Measurements from ENCODE around the gene POLR1D.
"Not testable (repeated sequence)": the region's sequence is repeated elsewhere in the genome, so short reads cannot be mapped to it uniquely, and the experiment has no call there.

The POLR1D gene

DNA sequence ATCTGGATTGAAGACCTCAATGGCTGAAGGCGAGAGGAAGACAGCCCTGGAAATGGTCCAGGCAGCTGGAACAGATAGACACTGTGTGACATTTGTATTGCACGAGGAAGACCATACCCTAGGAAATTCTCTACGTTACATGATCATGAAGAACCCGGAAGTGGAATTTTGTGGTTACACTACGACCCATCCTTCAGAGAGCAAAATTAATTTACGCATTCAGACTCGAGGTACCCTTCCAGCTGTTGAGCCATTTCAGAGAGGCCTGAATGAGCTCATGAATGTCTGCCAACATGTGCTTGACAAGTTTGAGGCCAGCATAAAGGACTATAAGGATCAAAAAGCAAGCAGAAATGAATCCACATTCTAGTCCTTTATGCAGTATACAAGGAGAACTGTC, 1.2 kb downstream of the POLR1D start:
- Histone ChIP-seq H3K9ac (no peak overlapping the region), H3K27me3 (ENCODE audit: control insufficient read depth, insufficient read depth, low read length) (no peaks in the 10 kb centered on the region), H3K9me3 (ENCODE audit: control insufficient read depth, low read length) (no peaks in the 10 kb centered on the region), H2AFZ (no peak overlapping the region), H3K4me2 (ENCODE audit: low read length) (no peak overlapping the region), H3K36me3 (ENCODE audit: control insufficient read depth, insufficient read depth, low read length) (no peaks in the 10 kb centered on the region), H3K4me3 (ENCODE audit: low read depth, low read length) (no peak overlapping the region), H3K79me2 (peaks cover 5% of the 10 kb centered on the region), H3K4me1 (peaks cover 3% of the 10 kb centered on the region), H3K27ac (no peak overlapping the region)
- TF ChIP-seq, protein P1, sequence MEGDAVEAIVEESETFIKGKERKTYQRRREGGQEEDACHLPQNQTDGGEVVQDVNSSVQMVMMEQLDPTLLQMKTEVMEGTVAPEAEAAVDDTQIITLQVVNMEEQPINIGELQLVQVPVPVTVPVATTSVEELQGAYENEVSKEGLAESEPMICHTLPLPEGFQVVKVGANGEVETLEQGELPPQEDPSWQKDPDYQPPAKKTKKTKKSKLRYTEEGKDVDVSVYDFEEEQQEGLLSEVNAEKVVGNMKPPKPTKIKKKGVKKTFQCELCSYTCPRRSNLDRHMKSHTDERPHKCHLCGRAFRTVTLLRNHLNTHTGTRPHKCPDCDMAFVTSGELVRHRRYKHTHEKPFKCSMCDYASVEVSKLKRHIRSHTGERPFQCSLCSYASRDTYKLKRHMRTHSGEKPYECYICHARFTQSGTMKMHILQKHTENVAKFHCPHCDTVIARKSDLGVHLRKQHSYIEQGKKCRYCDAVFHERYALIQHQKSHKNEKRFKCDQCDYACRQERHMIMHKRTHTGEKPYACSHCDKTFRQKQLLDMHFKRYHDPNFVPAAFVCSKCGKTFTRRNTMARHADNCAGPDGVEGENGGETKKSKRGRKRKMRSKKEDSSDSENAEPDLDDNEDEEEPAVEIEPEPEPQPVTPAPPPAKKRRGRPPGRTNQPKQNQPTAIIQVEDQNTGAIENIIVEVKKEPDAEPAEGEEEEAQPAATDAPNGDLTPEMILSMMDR (IDR thresholded peaks at IDR 0.05) = no peak

DNA sequence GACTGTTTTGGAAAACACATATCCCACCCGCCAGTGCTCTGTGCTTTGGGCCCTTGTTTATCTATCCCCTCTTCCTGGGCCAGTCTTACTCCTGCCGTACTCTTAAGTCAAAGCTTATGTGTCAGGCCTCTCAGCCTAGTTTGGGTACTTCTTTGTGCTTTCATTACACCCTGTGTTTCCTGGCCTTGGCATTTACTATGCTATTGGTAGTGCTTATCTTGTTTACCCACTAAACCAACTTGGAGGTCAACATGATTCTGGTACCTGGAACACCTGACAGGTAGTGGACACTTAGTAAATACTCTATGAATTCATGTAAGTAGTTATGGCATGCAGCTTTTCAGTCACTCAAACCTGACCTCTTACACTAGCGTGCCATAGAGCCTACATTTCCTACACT, 2.4 kb downstream of the POLR1D start:
- no peaks in the 10 kb centered on the region for H3K4me1 ChIP-seq
- H3K9ac ChIP-seq = no peak overlapping the region
- TF ChIP-seq, protein P1 (IDR thresholded peaks at IDR 0.05) = no peak
- H3K9me3 ChIP-seq (ENCODE audit: control insufficient read depth, low read length) = no peaks in the 10 kb centered on the region
- no peak overlapping the region for H3K27ac ChIP-seq
- H2AFZ ChIP-seq = no peak overlapping the region
- H3K27me3 ChIP-seq (ENCODE audit: control insufficient read depth, insufficient read depth, low read length) = no peaks in the 10 kb centered on the region
- no peak overlapping the region for H3K4me3 ChIP-seq (ENCODE audit: low read depth, low read length)
- no peak overlapping the region for H3K4me2 ChIP-seq (ENCODE audit: low read length)
- no peaks in the 10 kb centered on the region for H3K79me2 ChIP-seq
- no peaks in the 10 kb centered on the region for H3K36me3 ChIP-seq (ENCODE audit: control insufficient read depth, insufficient read depth, low read length)

DNA sequence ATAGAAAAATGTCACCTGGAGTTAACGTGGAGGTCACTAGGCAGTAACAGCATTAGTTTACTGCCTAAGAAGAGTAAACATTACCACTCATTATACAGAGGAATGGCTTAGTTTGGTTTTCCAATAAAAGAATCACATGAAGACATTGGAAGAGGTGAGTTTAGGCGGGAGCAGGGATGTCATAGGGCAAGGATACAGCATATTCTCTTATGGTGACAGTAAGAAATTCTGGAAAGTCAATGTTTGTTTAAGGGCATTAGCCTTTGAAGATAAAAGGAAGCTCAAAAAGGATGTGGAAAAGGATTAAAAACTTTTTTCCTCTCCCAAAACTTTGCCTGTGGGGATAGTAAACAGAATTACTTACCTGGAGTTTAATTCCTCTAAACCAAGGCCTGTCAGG, 4.1 kb downstream of the POLR1D start:
- H3K27ac ChIP-seq = no peak overlapping the region
- H3K4me2 ChIP-seq (ENCODE audit: low read length) = no peak overlapping the region
- TF ChIP-seq, protein P1 (IDR thresholded peaks at IDR 0.05) = no peak
- no peaks in the 10 kb centered on the region for H3K9me3 ChIP-seq (ENCODE audit: control insufficient read depth, low read length)
- H3K27me3 ChIP-seq (ENCODE audit: control insufficient read depth, insufficient read depth, low read length) = no peaks in the 10 kb centered on the region
- H2AFZ ChIP-seq = no peak overlapping the region
- H3K9ac ChIP-seq = no peak overlapping the region
- H3K79me2 ChIP-seq = no peaks in the 10 kb centered on the region
- H3K4me3 ChIP-seq (ENCODE audit: low read depth, low read length) = no peak overlapping the region
- H3K4me1 ChIP-seq = no peaks in the 10 kb centered on the region
- no peaks in the 10 kb centered on the region for H3K36me3 ChIP-seq (ENCODE audit: control insufficient read depth, insufficient read depth, low read length)

DNA sequence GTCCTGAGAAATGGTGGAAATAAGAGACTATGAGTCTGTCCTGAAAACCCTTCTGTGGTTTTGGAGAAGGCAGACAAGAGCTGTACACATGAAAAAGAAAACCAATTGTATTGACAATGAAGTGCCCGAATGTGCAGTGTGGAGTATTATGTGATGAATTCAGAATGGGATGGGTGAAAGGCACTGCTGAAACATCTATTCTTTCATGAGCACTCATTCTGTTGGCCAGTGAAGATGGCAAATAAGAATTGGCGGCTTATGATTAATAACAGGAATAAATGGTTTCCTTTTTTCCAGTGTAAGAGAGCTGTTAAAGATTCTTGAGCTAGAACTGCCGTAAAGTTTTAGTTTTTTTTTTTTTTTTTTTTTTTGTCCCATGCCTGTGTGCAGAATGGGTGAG, 5.7 kb downstream of the POLR1D start:
- Histone ChIP-seq H3K4me2 (ENCODE audit: low read length) (no peak overlapping the region), H2AFZ (no peak overlapping the region), H3K79me2 (no peaks in the 10 kb centered on the region), H3K36me3 (ENCODE audit: control insufficient read depth, insufficient read depth, low read length) (no peaks in the 10 kb centered on the region), H3K9me3 (ENCODE audit: control insufficient read depth, low read length) (no peaks in the 10 kb centered on the region), H3K9ac (no peak overlapping the region), H3K27me3 (ENCODE audit: control insufficient read depth, insufficient read depth, low read length) (no peaks in the 10 kb centered on the region), H3K27ac (no peak overlapping the region), H3K4me1 (no peaks in the 10 kb centered on the region), H3K4me3 (ENCODE audit: low read depth, low read length) (no peak overlapping the region)
- TF ChIP-seq, protein P1 (IDR thresholded peaks at IDR 0.05) = no peak

DNA sequence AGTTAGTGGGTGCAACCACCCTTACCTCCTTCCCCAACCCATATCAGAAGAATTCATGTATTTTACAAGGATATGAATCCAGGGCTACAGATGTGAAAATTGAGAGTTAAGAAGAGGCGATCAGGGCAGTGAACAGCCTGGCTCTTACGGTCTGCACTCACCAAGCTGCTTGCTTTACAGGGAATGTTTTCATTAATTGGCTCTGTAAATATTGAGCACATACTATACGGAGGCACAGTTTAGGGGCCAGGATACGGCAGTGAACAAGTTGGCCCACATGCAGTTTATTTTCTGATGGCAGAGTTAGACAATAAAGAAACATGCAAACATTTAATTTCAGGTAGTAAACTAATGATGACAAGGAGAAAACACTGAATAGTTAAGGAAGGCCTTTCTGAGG, 6.4 kb downstream of the POLR1D start:
- Histone ChIP-seq H2AFZ (no peak overlapping the region), H3K4me2 (ENCODE audit: low read length) (no peak overlapping the region), H3K4me1 (no peaks in the 10 kb centered on the region), H3K9me3 (ENCODE audit: control insufficient read depth, low read length) (no peaks in the 10 kb centered on the region), H3K79me2 (no peaks in the 10 kb centered on the region), H3K27me3 (ENCODE audit: control insufficient read depth, insufficient read depth, low read length) (no peaks in the 10 kb centered on the region), H3K27ac (no peak overlapping the region), H3K36me3 (ENCODE audit: control insufficient read depth, insufficient read depth, low read length) (no peaks in the 10 kb centered on the region), H3K4me3 (ENCODE audit: low read depth, low read length) (no peak overlapping the region), H3K9ac (no peak overlapping the region)
- TF ChIP-seq, protein P1 (IDR thresholded peaks at IDR 0.05) = no peak

DNA sequence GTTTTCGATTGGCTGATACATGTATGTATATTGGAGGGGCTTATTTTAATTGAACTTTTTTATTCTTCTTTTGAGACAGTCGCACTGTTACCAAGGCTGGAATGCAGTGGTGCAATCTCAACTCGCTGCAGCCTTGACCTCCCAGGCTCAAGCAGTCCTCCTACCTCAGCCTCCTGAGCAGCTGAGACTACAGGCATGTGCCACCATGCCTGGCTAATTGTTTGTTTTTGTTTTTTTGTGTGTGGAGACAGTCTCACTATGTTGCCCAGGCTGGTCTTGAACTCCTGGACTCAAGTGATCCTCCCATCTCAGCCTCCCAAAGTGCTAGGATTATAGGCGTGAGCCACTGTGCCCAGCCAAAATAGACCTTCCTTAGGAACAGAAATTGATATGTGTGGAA, 7.1 kb downstream of the POLR1D start:
- not testable (repeated sequence) for H3K27me3 ChIP-seq (ENCODE audit: control insufficient read depth, insufficient read depth, low read length); H3K36me3 ChIP-seq (ENCODE audit: control insufficient read depth, insufficient read depth, low read length); H3K9me3 ChIP-seq (ENCODE audit: control insufficient read depth, low read length); H3K4me1 ChIP-seq; H3K27ac ChIP-seq; H3K4me2 ChIP-seq (ENCODE audit: low read length); H3K79me2 ChIP-seq; H2AFZ ChIP-seq; H3K4me3 ChIP-seq (ENCODE audit: low read depth, low read length); H3K9ac ChIP-seq
